PC-9 (cell line): ENCODE data around the gene ARHGAP26. TPM values are rescaled to one million over a fixed set of nuclear protein-coding genes. Genes with fewer than 3 reads are reported as not detected.

Experiments used
- BruUV-seq: library from RNA; stranded (reverse); fragments of 400-500 nt; replicated peaks from 2 replicates; lab custom pipeline; 2021; lab: Mats Ljungman, UMichigan
- CTCF ChIA-PET: fragments of 300-600 bp; sonication (Branson Sonifier 250); formaldehyde crosslinking; loops from one replicate; lab custom pipeline; 2022; ENCODE audit warnings: antibody characterized with exemption; lab: Charles Lee
- POLR2A ChIA-PET: fragments of 300-600 bp; sonication (Branson Sonifier 250); formaldehyde crosslinking; loops from one replicate; lab custom pipeline; 2022; ENCODE audit warnings: antibody characterized with exemption; ENCODE audit not compliant: unreplicated experiment; lab: Charles Lee
- DNase-seq, 2 experiments: peaks; one replicate each; pipeline versions ENCODE4 v3.0.0 to v3.0.0-alpha.2; 2015 to 2022; ENCODE audit warnings: mixed read lengths in 1 of 2
- H2AFZ ChIP-seq: fragments of 200-600 bp; sonication (generic); 2 replicates; pipeline ENCODE4 v1.8.1; 2017; ENCODE audit warnings: antibody characterized with exemption
- H3F3A ChIP-seq: fragments of 200-600 bp; sonication (generic); 2 replicates; pipeline ENCODE4 v1.8.1; 2017; ENCODE audit warnings: antibody characterized with exemption, mild to moderate bottlenecking, low read depth; ENCODE audit not compliant: insufficient read depth
- H3K27ac ChIP-seq: fragments of 200-600 bp; sonication (generic); 2 replicates; pipeline ENCODE4 v1.6.1; 2016; ENCODE audit warnings: mixed run types
- H3K27me3 ChIP-seq: fragments of 200-600 bp; sonication (generic); 2 replicates; pipeline ENCODE4 v1.6.1; 2016; ENCODE audit warnings: low read depth, mixed run types; ENCODE audit not compliant: insufficient read depth
- H3K36me3 ChIP-seq: fragments of 200-600 bp; sonication (generic); 2 replicates; pipeline ENCODE4 v1.6.1; 2016; ENCODE audit warnings: low read depth, mixed run types
- H3K4me1 ChIP-seq: fragments of 200-600 bp; sonication (generic); replicated peaks from 2 replicates; pipeline ENCODE4 v1.6.1; 2016; ENCODE audit warnings: mixed run types; ENCODE audit not compliant: insufficient read depth
- H3K4me2 ChIP-seq: fragments of 200-600 bp; sonication (generic); 2 replicates; pipeline ENCODE4 v1.6.1; 2017; ENCODE audit warnings: mixed run types
- H3K4me3 ChIP-seq: fragments of 200-600 bp; sonication (generic); 2 replicates; pipeline ENCODE4 v1.6.1; 2016; ENCODE audit warnings: mixed run types
- H3K79me2 ChIP-seq: fragments of 200-600 bp; sonication (generic); 2 replicates; pipeline ENCODE4 v1.6.1; 2017; ENCODE audit warnings: low read depth, mixed run types
- H3K9me2 ChIP-seq: fragments of 200-600 bp; sonication (generic); 2 replicates; pipeline ENCODE4 v1.8.1; 2017; ENCODE audit warnings: mild to moderate bottlenecking; ENCODE audit not compliant: insufficient read depth
- H3K9me3 ChIP-seq: fragments of 200-600 bp; sonication (generic); 2 replicates; pipeline ENCODE4 v1.8.1; 2016; ENCODE audit warnings: low read depth; ENCODE audit not compliant: insufficient read depth
- H4K20me1 ChIP-seq: fragments of 200-600 bp; sonication (generic); 2 replicates; pipeline ENCODE4 v1.8.1; 2017; ENCODE audit not compliant: insufficient read depth
- EZH2 ChIP-seq: fragments of 200-600 bp; sonication (generic); IDR thresholded peaks from 2 replicates; pipeline ENCODE4 v1.8.0; 2017; ENCODE audit warnings: antibody characterized with exemption, low read depth
- intact Hi-C: fragments of 100-400 bp; cut with micrococcal nuclease; formaldehyde crosslinking; loops from one replicate; pipeline ENCODE4 v1.10.0; 2022; ENCODE audit not compliant: unreplicated experiment
- total RNA-seq: library from RNA; stranded (reverse); gene quantifications from 2 replicates; pipeline ENCODE4 v1.2.3, GENCODE V29; 2021
- TF ChIP-seq, protein P1 (sequence below): fragments of 200-600 bp; sonication (generic); conservative IDR thresholded peaks from 2 replicates; pipeline ENCODE4 v1.6.1; 2017; ENCODE audit warnings: mixed run types, antibody characterized with exemption, mild to moderate bottlenecking, moderate library complexity

Gene ARHGAP26
- total RNA-seq, 1 experiment from 2014 or later: 29.7 TPM

DNA sequence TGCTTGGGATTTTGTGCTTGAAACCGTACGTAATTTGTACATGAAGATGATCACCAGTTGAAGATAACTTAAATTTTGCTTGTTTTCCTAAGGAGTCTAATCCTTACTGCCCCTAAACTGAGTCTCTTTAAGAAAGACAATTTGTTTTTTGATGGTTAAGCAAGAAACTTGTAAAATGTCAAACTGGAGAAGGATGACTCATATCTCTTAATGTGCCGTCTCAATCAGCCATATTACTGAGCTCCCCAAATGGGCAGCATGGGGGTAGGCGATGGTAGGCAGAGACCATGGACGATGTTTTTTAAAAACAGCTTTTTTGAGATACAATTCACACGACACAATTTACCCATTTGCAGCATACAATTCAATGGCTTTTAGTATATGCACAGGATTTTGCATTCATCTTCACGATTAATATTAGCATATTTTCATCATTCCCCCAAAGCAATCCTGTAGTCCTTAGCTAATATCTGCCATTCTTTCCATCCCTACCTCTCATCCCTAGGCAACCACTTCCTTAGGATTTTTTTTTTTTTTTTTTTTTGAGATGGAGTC, 14.3 kb downstream of the ARHGAP26 start:
- Histone ChIP-seq H3K4me1 (no peaks in the 10 kb centered on the region), H3F3A (no peaks in the 10 kb centered on the region; the same call in 1 of the 2 replicates), H3K9me3 (no peaks in the 10 kb centered on the region), H3K36me3 (no peaks in the 10 kb centered on the region), H4K20me1 (no peaks in the 10 kb centered on the region), H3K79me2 (peaks cover 25% of the 10 kb centered on the region), H3K4me3 (no peak overlapping the region), H3K27ac (no peak overlapping the region), H3K4me2 (no peak overlapping the region), H2AFZ (no peak overlapping the region), H3K27me3 (no peaks in the 10 kb centered on the region), H3K9me2 (no peaks in the 10 kb centered on the region)
- intact Hi-C loops: no loop called here
- TF ChIP-seq, protein P1, sequence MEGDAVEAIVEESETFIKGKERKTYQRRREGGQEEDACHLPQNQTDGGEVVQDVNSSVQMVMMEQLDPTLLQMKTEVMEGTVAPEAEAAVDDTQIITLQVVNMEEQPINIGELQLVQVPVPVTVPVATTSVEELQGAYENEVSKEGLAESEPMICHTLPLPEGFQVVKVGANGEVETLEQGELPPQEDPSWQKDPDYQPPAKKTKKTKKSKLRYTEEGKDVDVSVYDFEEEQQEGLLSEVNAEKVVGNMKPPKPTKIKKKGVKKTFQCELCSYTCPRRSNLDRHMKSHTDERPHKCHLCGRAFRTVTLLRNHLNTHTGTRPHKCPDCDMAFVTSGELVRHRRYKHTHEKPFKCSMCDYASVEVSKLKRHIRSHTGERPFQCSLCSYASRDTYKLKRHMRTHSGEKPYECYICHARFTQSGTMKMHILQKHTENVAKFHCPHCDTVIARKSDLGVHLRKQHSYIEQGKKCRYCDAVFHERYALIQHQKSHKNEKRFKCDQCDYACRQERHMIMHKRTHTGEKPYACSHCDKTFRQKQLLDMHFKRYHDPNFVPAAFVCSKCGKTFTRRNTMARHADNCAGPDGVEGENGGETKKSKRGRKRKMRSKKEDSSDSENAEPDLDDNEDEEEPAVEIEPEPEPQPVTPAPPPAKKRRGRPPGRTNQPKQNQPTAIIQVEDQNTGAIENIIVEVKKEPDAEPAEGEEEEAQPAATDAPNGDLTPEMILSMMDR: no peak
- no peak for TF ChIP-seq EZH2
- DNase-seq: no peak
- POLR2A ChIA-PET: no interaction called here
- CTCF ChIA-PET: interaction anchor here (0.5 to 0.7 kb wide), 2 partner anchors 59 to 71 kb away, joined by 4 to 6 read pairs; no protein-coding TSS in a partner anchor
- BruUV-seq: no TSS peak

DNA sequence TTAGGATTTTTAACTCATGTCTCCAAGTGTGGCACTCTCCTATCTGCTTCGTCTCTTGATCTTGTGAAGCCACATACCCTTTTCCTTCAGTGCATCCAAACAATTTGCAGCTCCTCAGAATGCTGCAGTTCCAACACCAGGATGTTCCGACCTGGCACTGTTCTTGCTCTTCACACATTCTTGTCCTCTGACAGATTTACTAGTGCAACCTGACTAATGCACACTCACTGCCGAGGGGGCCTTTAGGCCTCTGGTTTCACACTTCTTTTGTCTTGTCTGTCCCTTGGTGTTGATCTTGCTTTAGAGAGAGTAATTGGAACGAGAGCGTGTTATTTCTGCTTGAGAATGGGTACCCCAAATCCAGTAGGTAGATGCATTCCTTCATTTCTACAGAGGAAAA, 15.0 kb downstream of the ARHGAP26 start:
- H3K79me2 ChIP-seq: peaks cover 17% of the 10 kb centered on the region
- intact Hi-C loops: no loop called here
- no peaks in the 10 kb centered on the region for H4K20me1 ChIP-seq
- no peak for DNase-seq
- POLR2A ChIA-PET: no interaction called here
- H3K9me2 ChIP-seq: no peaks in the 10 kb centered on the region
- H3K27ac ChIP-seq: no peak overlapping the region
- no peak overlapping the region for H3K4me2 ChIP-seq
- H3K4me3 ChIP-seq: no peak overlapping the region
- H3K9me3 ChIP-seq: no peaks in the 10 kb centered on the region
- no TSS peak for BruUV-seq
- no peaks in the 10 kb centered on the region for H3K36me3 ChIP-seq
- no peak overlapping the region for H2AFZ ChIP-seq
- H3K4me1 ChIP-seq: no peaks in the 10 kb centered on the region
- CTCF ChIA-PET: interaction anchor here (0.7 kb wide), 1 partner anchor 72 kb away, joined by 4 read pairs; no protein-coding TSS in a partner anchor
- H3K27me3 ChIP-seq: no peaks in the 10 kb centered on the region
- no peaks in the 10 kb centered on the region for H3F3A ChIP-seq
- no peak for TF ChIP-seq EZH2
- TF ChIP-seq, protein P1: no peak

GRCh38 chr5:142789206-142789605, 19.0 kb downstream of the ARHGAP26 start:
- POLR2A ChIA-PET: no interaction called here
- intact Hi-C loops: no loop called here
- Histone ChIP-seq H3K27me3 (no peaks in the 10 kb centered on the region), H3K4me2 (no peak overlapping the region), H4K20me1 (no peaks in the 10 kb centered on the region), H3K4me3 (no peak overlapping the region), H3F3A (no peaks in the 10 kb centered on the region), H3K4me1 (peaks cover 4% of the 10 kb centered on the region; the same call in 1 of the 2 replicates), H3K36me3 (no peaks in the 10 kb centered on the region), H3K9me2 (no peaks in the 10 kb centered on the region), H3K9me3 (no peaks in the 10 kb centered on the region), H2AFZ (no peak overlapping the region), H3K79me2 (peaks cover 7% of the 10 kb centered on the region), H3K27ac (no peak overlapping the region)
- CTCF ChIA-PET: no interaction called here
- TF ChIP-seq EZH2: no peak
- TF ChIP-seq, protein P1: no peak
- no TSS peak for BruUV-seq
- DNase-seq: no peak
